Stimulated activated CD8-positive, alpha-beta memory T cell treated with anti-CD3 and anti-CD28 coated beads, Interleukin-2, amount 100 ng/mL, for 48 hours (primary cell): Measurements from ENCODE around the gene RNF113B.

Source experiments
- DNase-seq, 2 donors: peaks; one replicate each; pipeline ENCODE4 v3.0.0-alpha.2; 2020; ENCODE audit warnings: low read depth in 2 of 2

Gene RNF113B

DNA sequence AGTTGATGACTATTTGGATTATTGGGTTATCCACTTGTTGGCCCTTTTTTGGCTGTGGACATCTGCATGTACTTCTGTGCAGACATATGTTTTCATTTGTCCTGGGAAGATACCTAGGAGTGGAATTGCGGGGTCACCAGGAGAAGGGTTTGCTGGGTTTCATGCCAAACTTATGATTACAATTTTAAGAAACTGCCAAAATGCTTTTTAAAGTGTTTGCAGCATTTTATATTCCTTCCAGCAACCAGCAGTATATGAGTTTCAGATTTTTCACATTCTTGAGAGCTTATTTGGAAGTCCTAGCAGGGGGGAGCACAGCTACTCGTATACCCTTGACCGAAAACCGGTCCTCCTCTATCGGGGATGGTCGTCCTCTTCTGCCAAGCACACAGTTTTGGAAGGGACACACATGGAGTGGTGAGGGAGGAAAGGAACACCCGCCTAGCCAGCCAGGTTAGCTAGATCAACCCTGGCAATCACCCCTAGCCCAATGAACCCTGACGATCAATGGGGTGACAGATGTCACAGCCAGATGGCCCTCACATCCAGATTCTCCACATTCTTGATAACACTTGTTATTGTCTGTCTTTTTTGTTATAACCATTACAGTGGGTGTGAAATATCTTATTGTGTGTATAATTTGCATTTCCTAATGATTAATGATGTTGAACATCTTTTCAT lies 26.7 kb upstream of the RNF113B start:
- DNase-seq, result no peak

DNA sequence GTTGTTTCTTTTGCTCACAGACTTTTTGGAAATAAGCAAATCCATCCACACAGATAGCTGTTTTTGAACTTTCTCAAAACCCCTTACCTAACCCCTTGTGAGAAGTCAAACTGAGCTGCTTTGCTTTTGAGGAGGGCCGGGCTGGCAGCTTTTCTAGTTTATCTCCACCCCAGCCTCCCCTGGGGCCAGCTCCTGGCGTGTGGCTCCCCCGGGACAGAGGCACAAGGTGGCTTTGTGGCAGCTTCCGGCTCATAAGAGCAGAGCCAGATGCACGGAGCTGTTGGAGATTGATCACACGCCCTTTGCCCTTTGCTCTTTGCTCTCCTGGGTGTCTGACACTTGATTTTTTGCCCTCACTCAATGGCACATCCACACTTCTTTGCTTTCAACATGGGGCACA lies 24.9 kb upstream of the RNF113B start:
- no peak for DNase-seq

DNA sequence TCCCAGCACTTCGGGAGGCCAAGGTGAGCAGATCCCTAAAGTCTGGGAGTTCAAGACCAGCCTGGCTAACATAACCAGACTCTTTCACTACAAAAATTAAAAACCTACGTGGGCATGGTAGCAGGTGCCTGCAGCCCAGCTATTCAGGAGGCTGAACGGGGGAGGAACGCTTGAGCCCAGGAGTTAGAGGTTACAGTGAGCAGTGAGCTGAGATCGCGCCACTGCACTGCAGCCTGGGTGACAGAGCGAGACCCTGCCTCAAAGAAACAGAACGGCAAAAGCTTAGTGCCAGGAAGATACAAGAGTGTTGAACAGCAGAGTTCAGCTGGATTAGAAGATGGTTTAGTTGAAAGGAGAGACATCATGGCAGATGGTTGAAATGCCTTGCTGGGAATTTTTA lies 24.1 kb upstream of the RNF113B start:
- DNase-seq, result no peak

GRCh38 chr13:98200211-98200878 lies 23.3 kb upstream of the RNF113B start:
- no peak for DNase-seq

DNA sequence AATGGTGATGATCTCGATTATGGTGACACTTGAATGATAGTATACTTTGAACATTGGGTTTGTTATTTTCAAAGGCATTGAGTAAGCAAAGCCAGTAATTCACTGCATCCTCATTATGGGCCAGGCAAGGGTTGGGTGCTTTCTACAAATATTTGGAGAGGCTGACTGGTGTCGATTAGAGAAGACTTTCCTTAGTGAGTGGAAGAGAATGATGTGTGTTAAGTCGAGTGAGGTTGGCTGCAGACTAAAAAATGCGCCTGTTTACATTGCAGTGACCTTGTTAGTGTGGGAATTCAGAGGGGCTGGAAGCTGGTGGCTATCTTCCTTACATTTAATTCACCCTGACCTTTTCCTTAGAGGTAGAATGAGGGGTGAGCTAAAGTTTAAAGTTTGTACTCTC lies 22.4 kb upstream of the RNF113B start:
- DNase-seq, result no peak

DNA sequence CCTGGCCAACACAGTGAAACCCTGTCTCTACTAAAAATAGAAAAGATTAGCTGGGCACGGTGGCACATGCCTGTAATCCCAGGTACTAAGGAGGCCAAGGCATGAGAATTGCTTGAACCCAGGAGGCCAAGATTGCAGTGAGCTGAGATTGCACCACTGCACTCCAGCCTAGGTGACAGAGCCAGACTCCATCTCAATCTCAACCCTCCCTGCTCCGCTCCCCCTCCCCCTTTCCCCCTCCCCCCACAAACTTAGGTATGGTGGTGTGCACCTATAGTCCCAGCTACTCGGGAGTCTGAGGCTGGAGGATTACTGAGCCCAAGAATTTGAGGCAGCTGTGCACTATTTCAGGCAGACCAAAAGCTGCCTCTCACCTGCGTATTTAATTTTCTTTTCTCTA lies 21.6 kb upstream of the RNF113B start:
- DNase-seq, result no peak

GRCh38 chr13:98195054-98195791 lies 18.2 kb upstream of the RNF113B start:
- no peak for DNase-seq

- no peak for DNase-seq
These were observed 14.9 kb upstream of the RNF113B start for GRCh38 chr13:98192008-98192407.

DNA sequence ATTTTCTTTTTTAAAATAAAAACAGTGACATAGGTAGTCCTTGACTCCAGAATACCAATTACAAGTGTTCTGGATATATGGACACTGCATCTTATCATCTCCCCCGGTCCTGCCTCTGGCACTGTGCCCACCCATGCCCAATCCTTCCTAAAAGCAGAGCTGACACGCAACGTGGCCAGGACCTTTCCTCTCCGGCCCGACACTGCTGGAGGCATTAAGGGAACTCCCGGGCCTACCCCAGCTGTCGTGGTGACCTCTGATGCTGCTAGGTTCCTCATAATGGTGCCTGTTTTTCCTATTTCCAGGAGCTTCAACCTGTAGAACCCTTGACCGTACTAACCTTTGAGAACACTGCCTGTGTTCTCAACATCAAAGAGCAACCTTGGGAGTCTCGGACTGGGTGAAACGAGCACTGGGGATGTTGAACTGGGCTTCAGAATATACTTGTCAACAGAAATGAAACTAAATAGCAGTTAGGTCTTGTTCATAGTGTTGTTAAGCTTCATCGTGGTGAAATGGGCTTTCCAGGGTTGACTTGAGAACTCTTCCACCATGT lies 13.9 kb upstream of the RNF113B start:
- DNase-seq, result no peak

DNA sequence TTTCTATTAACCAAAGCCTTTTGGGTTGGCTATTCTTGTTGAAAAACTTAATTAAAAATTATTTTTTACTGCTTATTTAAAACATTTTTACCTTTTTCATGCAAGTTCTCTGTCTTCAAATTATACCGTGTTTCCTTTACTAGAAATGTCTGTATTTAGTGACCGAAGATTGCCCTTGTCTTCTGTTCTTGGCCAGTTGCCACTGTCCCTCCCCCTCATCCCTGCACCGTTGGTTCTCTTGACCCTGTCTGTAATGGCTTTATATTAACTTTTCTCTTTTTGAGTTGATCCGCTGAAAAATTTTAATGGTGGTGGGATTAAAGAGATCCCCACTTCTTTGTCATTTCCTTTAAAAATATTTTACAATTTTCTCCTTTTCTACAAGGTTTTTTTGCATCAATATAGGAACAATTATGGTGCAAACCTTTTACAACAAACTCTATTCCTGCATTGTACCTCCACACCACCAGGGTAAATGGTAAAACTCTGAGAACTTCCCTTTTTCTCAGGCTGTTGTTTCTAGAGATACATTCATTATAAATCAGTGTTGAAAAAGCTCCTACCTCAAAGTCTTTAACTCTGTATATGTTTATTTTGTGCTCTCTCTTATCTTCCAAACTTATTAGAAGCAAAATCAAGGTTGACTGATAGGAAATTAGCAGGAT lies 12.9 kb upstream of the RNF113B start:
- DNase-seq, result no peak

GRCh38 chr13:98188544-98189166 lies 11.6 kb upstream of the RNF113B start:
- DNase-seq, result no peak

DNA sequence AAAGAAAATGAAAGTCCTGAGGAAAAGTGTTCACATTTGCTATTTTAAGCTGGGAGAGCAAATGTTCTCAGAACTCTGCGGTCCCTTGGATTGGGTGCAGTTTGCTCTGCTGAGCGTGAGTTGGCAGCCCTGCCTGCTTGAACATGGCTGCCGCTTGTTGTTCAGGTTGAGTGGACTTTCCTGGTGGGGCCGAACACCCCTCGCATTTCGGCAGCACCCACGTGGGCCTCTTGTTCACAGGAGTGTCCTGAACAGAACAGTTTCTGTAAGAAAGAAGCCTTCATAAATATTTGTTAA lies 10.8 kb upstream of the RNF113B start:
- DNase-seq, result no peak

- no peak for DNase-seq
These were observed 10.3 kb upstream of the RNF113B start for GRCh38 chr13:98187155-98187964.

DNA sequence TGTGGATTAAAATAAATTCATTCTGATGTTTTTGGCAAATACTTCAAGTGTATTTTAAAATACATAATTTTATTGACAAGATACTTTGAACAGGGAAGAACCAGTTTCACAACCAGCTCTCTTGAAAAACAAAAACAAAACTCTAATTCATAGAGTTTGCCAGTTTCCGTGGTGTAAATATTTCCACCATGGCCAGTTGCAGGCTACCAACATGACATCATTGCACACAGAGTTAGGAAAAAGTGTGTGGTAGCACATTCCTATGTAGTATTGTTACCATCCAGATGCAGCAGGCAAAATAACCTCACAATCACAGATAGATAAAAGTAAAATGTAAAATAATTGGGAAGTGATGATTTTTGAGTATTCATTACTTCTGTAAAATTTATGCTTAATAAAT lies 7.7 kb upstream of the RNF113B start:
- DNase-seq, result no peak

GRCh38 chr13:98182589-98182988 lies 5.5 kb upstream of the RNF113B start:
- no peak for DNase-seq

GRCh38 chr13:98182153-98182552 lies 5.1 kb upstream of the RNF113B start:
- DNase-seq, result no peak

GRCh38 chr13:98181111-98181815 lies 4.2 kb upstream of the RNF113B start:
- no peak for DNase-seq

DNA sequence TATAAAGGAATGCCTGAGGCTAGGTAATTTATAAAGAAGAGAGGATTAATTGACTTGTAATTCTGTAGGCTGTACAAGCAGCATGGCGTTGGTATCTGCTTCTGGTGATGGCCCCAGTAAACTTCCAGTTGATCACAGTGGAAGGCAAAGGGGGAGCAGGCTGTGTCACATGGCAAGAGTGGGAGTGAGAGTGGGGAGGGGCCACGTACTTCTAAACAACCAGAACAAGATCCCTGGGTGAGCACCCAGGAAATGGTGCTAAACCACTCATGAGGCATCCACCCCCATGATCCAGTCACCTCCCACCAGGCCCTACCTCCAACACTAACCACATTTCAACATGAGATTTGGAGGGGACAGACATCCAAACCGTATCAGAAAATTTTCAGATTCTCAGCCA lies 3.0 kb upstream of the RNF113B start:
- DNase-seq, result no peak

GRCh38 chr13:98175823-98176222 lies 1.2 kb downstream of the RNF113B start:
- DNase-seq, result no peak

DNA sequence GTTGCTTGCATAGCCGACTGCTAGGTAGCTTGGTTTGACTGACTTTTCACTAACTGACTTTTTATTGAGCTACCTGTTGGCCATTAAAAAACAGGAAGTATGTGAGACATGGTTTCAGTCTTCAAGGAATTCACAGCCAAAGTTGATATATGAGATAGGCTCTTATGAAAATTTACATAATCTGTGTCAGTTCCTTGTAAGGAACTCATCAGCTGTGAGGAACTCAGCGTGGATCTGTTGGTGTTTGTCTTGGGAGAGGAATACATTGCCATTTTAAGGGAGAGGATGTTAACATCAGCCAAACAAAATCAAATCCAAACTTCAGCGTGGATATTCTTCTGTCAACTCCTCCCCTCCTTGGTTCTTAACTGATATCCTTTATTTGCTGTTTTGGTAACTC lies 2.0 kb downstream of the RNF113B start:
- DNase-seq, result no peak
